ENCODE results near the gene FCN1. TPM values are rescaled to one million over a fixed set of nuclear protein-coding genes. Genes with fewer than 3 reads are reported as not detected.

Gene FCN1
- total RNA-seq, 3 donors from 2014 or later = 0.46 to 6.0 (median 3.3) TPM

- Histone ChIP-seq H3K4me1 (ENCODE audit: low read depth) (no peaks in the 10 kb centered on the region), H3K36me3 (ENCODE audit: low read depth) (no peaks in the 10 kb centered on the region), H3K9me3 (no peaks in the 10 kb centered on the region), H3K4me3 (no peak overlapping the region)
- intact Hi-C loops (cut with DNase I, micrococcal nuclease) = no loop called here
- DNase-seq (no peak), ATAC-seq (no peak)
- TF ChIP-seq, protein P1, sequence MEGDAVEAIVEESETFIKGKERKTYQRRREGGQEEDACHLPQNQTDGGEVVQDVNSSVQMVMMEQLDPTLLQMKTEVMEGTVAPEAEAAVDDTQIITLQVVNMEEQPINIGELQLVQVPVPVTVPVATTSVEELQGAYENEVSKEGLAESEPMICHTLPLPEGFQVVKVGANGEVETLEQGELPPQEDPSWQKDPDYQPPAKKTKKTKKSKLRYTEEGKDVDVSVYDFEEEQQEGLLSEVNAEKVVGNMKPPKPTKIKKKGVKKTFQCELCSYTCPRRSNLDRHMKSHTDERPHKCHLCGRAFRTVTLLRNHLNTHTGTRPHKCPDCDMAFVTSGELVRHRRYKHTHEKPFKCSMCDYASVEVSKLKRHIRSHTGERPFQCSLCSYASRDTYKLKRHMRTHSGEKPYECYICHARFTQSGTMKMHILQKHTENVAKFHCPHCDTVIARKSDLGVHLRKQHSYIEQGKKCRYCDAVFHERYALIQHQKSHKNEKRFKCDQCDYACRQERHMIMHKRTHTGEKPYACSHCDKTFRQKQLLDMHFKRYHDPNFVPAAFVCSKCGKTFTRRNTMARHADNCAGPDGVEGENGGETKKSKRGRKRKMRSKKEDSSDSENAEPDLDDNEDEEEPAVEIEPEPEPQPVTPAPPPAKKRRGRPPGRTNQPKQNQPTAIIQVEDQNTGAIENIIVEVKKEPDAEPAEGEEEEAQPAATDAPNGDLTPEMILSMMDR (IDR thresholded peaks at IDR 0.05) = no peak
These were observed 24.5 kb upstream of the FCN1 start for GRCh38 chr9:134942011-134942787.

- Histone ChIP-seq H3K36me3 (ENCODE audit: low read depth) (no peaks in the 10 kb centered on the region), H3K4me1 (ENCODE audit: low read depth) (no peaks in the 10 kb centered on the region), H3K9me3 (no peaks in the 10 kb centered on the region), H3K4me3 (no peak overlapping the region)
- TF ChIP-seq, protein P1 (IDR thresholded peaks at IDR 0.05) = no peak
- DNase-seq (no peak), ATAC-seq (no peak)
- intact Hi-C loops (cut with DNase I, micrococcal nuclease) = no loop called here
These were observed 22.8 kb upstream of the FCN1 start for GRCh38 chr9:134940236-134941208.

DNA sequence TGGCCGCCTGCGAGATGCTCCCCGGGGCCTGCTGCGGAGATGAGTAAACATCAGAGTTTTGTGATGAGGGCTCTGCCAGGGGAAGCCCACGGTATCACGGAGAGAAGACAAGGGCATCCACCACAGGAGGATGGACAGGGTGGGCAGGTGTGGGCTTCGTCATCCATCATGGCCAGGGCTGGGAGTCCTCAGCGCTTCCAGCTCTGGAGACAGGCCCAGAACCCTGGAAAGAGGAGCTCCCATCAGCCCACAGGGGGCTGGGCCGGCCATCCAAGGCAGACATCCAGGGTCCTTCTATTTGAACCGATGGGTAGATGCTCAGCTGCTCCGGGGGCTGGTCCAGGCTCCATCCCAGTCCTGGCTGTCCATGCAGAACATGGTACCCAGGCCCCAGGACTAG, 22.1 kb upstream of the FCN1 start:
- H3K4me1 ChIP-seq (ENCODE audit: low read depth) = no peaks in the 10 kb centered on the region
- H3K36me3 ChIP-seq (ENCODE audit: low read depth) = no peaks in the 10 kb centered on the region
- TF ChIP-seq, protein P1 (IDR thresholded peaks at IDR 0.05) = no peak
- DNase-seq = no peak
- H3K9me3 ChIP-seq = no peaks in the 10 kb centered on the region
- no peak overlapping the region for H3K4me3 ChIP-seq
- intact Hi-C loops (cut with DNase I, micrococcal nuclease) = no loop called here
- no peak for ATAC-seq

GRCh38 chr9:134939080-134939733, 21.5 kb upstream of the FCN1 start:
- Histone ChIP-seq H3K4me3 (no peak overlapping the region), H3K4me1 (ENCODE audit: low read depth) (no peaks in the 10 kb centered on the region), H3K9me3 (no peaks in the 10 kb centered on the region), H3K36me3 (ENCODE audit: low read depth) (no peaks in the 10 kb centered on the region)
- TF ChIP-seq, protein P1 (IDR thresholded peaks at IDR 0.05) = no peak
- DNase-seq (no peak), ATAC-seq (no peak)
- intact Hi-C loops (cut with DNase I, micrococcal nuclease) = no loop called here

GRCh38 chr9:134938346-134939079, 20.8 kb upstream of the FCN1 start:
- DNase-seq (no peak), ATAC-seq (no peak)
- Histone ChIP-seq H3K36me3 (ENCODE audit: low read depth) (no peaks in the 10 kb centered on the region), H3K4me1 (ENCODE audit: low read depth) (no peaks in the 10 kb centered on the region), H3K9me3 (no peaks in the 10 kb centered on the region), H3K4me3 (no peak overlapping the region)
- TF ChIP-seq, protein P1 (IDR thresholded peaks at IDR 0.05) = no peak
- intact Hi-C loops (cut with DNase I, micrococcal nuclease) = no loop called here
